ENCODE data around the gene CSDE1. TPM values are rescaled to one million over a fixed set of nuclear protein-coding genes. Genes with fewer than 3 reads are reported as not detected.
A peak's percentile ranks its signal among the peaks of the same experiment; 100 is the strongest.

The CSDE1 gene
- total and polyA plus RNA-seq, 4 donors: 286 to 661 (median 578) TPM

DNA sequence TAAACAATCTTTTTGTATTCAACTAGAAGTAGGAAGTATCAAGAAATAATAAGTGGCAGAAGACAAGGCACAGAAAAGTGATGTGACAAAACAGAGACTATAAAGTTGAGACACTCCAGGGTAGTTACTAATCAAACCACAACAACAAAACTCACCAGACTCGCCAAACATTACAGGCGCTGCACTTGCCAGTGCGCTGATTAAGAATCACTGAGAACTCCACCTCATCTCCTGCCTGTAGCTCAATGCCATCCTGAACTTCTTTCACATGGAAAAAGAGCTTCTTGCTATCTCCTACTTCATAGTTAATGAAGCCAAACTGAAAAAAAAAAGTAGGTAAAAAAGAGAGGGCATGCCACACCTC lies 38.4 kb downstream of the CSDE1 start:
- no peaks in the 10 kb centered on the region for H3K9me3 ChIP-seq (ENCODE audit: control insufficient read depth, low read length)
- H3K27me3 ChIP-seq (ENCODE audit: control insufficient read depth in 1 of 2, insufficient read depth in 2 of 2, low read length in 1 of 2): no peaks in the 10 kb centered on the region
- ATAC-seq (ENCODE audit: low FRiP score) (no peak), DNase-seq (no peak)
- H3K36me3 ChIP-seq (ENCODE audit: control insufficient read depth in 1 of 2, insufficient read depth in 2 of 2, low read length in 1 of 2): peaks cover 11% of the 10 kb centered on the region in 2 donors
- H3K27ac ChIP-seq (ENCODE audit: low read depth in 1 of 2, low read length in 2 of 2): no peak overlapping the region
- H3K4me3 ChIP-seq (ENCODE audit: low read length in 2 of 2): no peak overlapping the region
- WGBS, 2 donors: 86 to 87% methylated on average over 3 of the region's 3 CpGs
- H3K4me1 ChIP-seq (ENCODE audit: control insufficient read depth in 1 of 2, insufficient read depth in 2 of 2, low read length in 2 of 2): no peaks in the 10 kb centered on the region
- intact Hi-C loops (cut with DNase I): loop anchor here (5.0 to 10.0 kb wide), 3 partner anchors 38 to 135 kb away; partner anchors contain the start of genes BCAS2 (in 1 of the 2), CSDE1 (in 1 of the 2) and DENND2C (in 1 of the 2)

DNA sequence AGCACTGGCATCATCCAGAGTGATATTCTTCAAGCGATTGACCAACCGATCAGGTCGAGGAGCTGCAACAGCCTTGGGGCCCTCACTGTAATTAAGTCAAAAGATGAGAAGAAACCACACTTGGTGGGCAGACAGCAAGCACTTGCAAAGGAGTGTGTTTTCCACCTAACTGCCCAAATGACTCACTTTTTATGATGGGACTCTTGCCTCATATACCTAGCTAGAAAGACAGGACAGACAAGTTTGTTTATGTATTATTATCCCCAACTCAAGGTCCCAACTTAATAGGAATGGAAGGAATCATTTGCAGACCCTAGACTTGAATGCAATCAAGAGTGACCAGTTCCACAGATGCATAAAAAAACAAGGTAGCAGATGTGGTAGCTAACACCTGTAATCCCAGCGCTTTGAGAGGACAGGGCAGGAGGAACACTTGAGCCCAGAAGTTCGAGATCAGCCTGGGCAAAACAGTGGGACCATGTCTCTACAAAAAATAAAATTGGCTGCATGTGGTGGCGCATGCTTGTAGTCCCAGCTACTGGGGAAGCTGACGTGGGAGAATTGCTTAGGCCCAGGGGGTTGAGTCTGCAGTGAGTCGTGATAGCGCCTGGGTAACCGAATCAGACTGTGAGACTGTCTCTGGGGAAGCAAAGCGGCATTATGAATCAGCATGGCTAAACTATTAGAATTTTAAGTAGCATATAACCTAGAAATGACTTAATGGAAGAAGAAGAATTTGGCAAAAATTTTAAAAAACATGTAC lies 38.9 kb downstream of the CSDE1 start:
- DNase-seq (no peak), ATAC-seq (ENCODE audit: low FRiP score) (no peak)
- Histone ChIP-seq H3K4me3 (ENCODE audit: low read length in 2 of 2) (no peak overlapping the region), H3K27ac (ENCODE audit: low read depth in 1 of 2, low read length in 2 of 2) (no peak overlapping the region), H3K4me1 (ENCODE audit: control insufficient read depth in 1 of 2, insufficient read depth in 2 of 2, low read length in 2 of 2) (no peaks in the 10 kb centered on the region), H3K9me3 (ENCODE audit: control insufficient read depth, low read length) (no peaks in the 10 kb centered on the region), H3K27me3 (ENCODE audit: control insufficient read depth in 1 of 2, insufficient read depth in 2 of 2, low read length in 1 of 2) (no peaks in the 10 kb centered on the region), H3K36me3 (ENCODE audit: control insufficient read depth in 1 of 2, insufficient read depth in 2 of 2, low read length in 1 of 2) (peaks cover 11 to 12% of the 10 kb centered on the region in 2 donors)
- WGBS, 2 donors: 87 to 90% methylated on average over 11 of the region's 11 CpGs
- intact Hi-C loops (cut with DNase I): loop anchor here (5.0 to 10.0 kb wide), 3 partner anchors 38 to 134 kb away; partner anchors contain the start of genes BCAS2 (in 1 of the 2), CSDE1 (in 1 of the 2) and DENND2C (in 1 of the 2)

DNA sequence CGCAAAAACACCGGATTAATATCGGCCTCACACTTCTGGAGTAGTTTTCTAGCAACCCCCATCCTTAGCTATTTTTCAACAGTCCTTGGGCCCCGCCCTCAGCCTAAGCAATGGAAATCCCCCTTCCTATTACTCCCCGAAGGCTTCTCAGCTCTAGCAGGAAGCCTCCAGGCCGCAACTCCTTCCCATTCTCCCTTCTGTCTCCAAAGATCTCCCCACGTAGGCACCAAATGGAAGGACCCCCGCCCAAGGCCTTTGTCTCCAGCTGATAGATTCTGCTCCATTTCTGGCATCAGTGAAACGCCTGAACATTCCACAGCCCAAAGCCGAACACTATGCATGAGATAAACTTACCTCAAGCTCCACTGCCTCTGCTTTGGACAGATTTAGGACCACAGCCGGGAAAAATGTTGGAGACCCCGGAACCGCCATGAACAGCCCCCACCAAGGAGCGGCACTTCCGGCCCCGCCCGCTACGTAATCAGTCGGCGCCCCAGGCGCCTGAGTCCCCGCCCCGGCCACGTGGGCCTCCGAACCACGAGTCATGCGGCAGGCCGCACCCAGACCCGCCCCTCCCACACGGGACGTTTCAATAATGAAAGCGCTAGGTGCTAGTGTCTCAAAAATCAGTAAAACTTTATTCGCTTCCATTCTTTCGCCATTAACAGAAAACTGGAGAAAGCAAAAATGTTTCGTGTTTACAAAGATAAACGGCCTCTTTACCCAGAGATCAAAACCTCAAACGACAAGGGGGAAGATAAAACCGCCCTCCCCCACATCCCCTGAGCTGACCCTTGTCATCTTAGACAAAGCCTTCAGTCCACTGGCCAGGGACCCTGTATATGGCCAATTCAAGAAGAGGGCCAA lies 41.2 kb downstream of the CSDE1 start, which contains the start of gene NRAS:
Gene NRAS, minus strand, starts transcription at position 468 of the 867 bp plus-strand sequence. CDS start 611 bp downstream, outside the sequence.
- H3K27me3 ChIP-seq (ENCODE audit: control insufficient read depth in 1 of 2, insufficient read depth in 2 of 2, low read length in 1 of 2): no peaks in the 10 kb centered on the region
- no peaks in the 10 kb centered on the region for H3K4me1 ChIP-seq (ENCODE audit: control insufficient read depth in 1 of 2, insufficient read depth in 2 of 2, low read length in 2 of 2)
- peak within 1 kb of the TSS; percentile 91 to 99 for H3K4me3 ChIP-seq (ENCODE audit: low read length in 2 of 2)
- DNase-seq (peak; percentile 96 to 99), ATAC-seq (ENCODE audit: low FRiP score) (peak; percentile 99)
- H3K27ac ChIP-seq (ENCODE audit: low read depth in 1 of 2, low read length in 2 of 2): peak within 1 kb of the TSS; percentile 68 to 79
- intact Hi-C loops (cut with DNase I): loop anchor here (2.0 to 10.0 kb wide), 4 partner anchors 41 to 132 kb away; partner anchors contain the start of genes BCAS2 (in 1 of the 2), CSDE1 (in 1 of the 2), DENND2C (in 1 of the 2) and SIKE1 (in 1 of the 2)
- H3K9me3 ChIP-seq (ENCODE audit: control insufficient read depth, low read length): no peaks in the 10 kb centered on the region
- 1% methylated on average over 37 to 38 of the region's 38 CpGs for WGBS, 2 donors
- peaks cover 6 to 11% of the 10 kb centered on the region in 2 donors for H3K36me3 ChIP-seq (ENCODE audit: control insufficient read depth in 1 of 2, insufficient read depth in 2 of 2, low read length in 1 of 2)

DNA sequence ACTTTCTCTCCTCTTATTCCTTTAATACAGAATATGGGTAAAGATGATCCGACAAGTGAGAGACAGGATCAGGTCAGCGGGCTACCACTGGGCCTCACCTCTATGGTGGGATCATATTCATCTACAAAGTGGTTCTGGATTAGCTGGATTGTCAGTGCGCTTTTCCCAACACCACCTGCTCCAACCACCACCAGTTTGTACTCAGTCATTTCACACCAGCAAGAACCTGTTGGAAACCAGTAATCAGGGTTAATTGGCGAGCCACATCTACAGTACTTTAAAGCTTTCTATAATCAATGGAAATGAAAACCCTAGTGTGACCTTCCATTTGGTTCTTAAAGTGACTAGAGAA lies 41.9 kb downstream of the CSDE1 start:
- DNase-seq (no peak), ATAC-seq (ENCODE audit: low FRiP score) (no peak)
- Histone ChIP-seq H3K9me3 (ENCODE audit: control insufficient read depth, low read length) (no peaks in the 10 kb centered on the region), H3K36me3 (ENCODE audit: control insufficient read depth in 1 of 2, insufficient read depth in 2 of 2, low read length in 1 of 2) (peaks cover 6 to 8% of the 10 kb centered on the region in 2 donors), H3K27ac (ENCODE audit: low read depth in 1 of 2, low read length in 2 of 2) (peak overlapping the region in 1 of 2 donors; percentile 79), H3K4me3 (ENCODE audit: low read length in 2 of 2) (peak overlapping the region; percentile 91 to 99), H3K4me1 (ENCODE audit: control insufficient read depth in 1 of 2, insufficient read depth in 2 of 2, low read length in 2 of 2) (no peaks in the 10 kb centered on the region), H3K27me3 (ENCODE audit: control insufficient read depth in 1 of 2, insufficient read depth in 2 of 2, low read length in 1 of 2) (no peaks in the 10 kb centered on the region)
- intact Hi-C loops (cut with DNase I): loop anchor here (2.0 to 10.0 kb wide), 4 partner anchors 41 to 131 kb away; partner anchors contain the start of genes BCAS2 (in 1 of the 2), CSDE1 (in 1 of the 2), DENND2C (in 1 of the 2) and SIKE1 (in 1 of the 2)
- WGBS, 2 donors: 25 to 26% methylated on average over 4 of the region's 4 CpGs

DNA sequence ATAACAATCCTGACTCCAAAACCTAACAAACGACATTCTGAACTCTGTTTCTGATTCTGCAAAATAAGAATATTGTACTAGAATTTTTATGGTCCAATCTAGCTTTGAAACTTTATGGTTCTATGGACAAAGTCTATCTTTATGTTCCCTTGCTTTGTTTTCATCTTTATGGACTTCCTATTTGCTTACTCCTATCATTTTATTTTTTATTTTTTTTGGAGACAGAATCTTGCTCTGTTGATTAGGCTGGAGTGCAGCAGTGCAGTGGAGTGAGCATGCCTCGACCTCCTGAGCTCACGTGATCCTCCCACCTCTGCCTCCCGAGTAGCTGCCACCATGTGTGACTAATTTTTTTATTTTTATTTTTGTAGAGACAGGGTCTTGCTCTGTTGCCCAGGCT lies 44.8 kb downstream of the CSDE1 start:
- Histone ChIP-seq H3K4me1 (ENCODE audit: control insufficient read depth in 1 of 2, insufficient read depth in 2 of 2, low read length in 2 of 2) (no peaks in the 10 kb centered on the region), H3K4me3 (ENCODE audit: low read length in 2 of 2) (no peak overlapping the region), H3K36me3 (ENCODE audit: control insufficient read depth in 1 of 2, insufficient read depth in 2 of 2, low read length in 1 of 2) (peaks cover 0 to 2% of the 10 kb centered on the region in 2 donors), H3K27ac (ENCODE audit: low read depth in 1 of 2, low read length in 2 of 2) (no peak overlapping the region), H3K27me3 (ENCODE audit: control insufficient read depth in 1 of 2, insufficient read depth in 2 of 2, low read length in 1 of 2) (no peaks in the 10 kb centered on the region), H3K9me3 (ENCODE audit: control insufficient read depth, low read length) (no peaks in the 10 kb centered on the region)
- intact Hi-C loops (cut with DNase I): loop anchor here in 1 of 2 donors (10.0 kb wide), 1 partner anchor 128 kb away; the partner anchor contains the start of gene BCAS2
- no peak for DNase-seq
- WGBS, 2 donors: 66 to 72% methylated on average over 4 of the region's 4 CpGs
- no peak for ATAC-seq (ENCODE audit: low FRiP score)

DNA sequence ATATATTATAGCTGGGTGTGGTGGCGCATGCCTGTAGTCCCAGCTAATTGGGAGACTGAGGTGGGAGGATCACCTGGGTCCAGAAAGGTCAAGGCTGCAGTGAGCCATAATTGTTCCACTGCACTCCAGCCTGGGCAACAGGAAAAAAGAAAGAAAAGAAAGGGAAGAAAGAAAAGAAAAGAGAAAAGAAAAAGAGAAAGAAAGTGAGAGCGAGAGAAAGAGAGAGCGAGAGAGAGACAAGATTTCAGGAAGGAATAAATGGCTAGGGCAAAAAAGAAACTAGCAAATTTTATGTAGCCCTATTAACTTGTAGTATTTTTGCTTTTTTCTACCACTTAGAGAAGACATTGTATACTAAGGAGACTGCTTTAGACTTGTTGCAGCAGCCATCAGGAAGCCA lies 47.4 kb downstream of the CSDE1 start:
- Histone ChIP-seq H3K27me3 (ENCODE audit: control insufficient read depth in 1 of 2, insufficient read depth in 2 of 2, low read length in 1 of 2) (no peaks in the 10 kb centered on the region), H3K9me3 (ENCODE audit: control insufficient read depth, low read length) (no peaks in the 10 kb centered on the region), H3K27ac (ENCODE audit: low read depth in 1 of 2, low read length in 2 of 2) (no peak overlapping the region), H3K36me3 (ENCODE audit: control insufficient read depth in 1 of 2, insufficient read depth in 2 of 2, low read length in 1 of 2) (peaks cover 0 to 6% of the 10 kb centered on the region in 2 donors), H3K4me1 (ENCODE audit: control insufficient read depth in 1 of 2, insufficient read depth in 2 of 2, low read length in 2 of 2) (no peaks in the 10 kb centered on the region), H3K4me3 (ENCODE audit: low read length in 2 of 2) (no peak overlapping the region)
- 95% methylated on average over 3 of the region's 3 CpGs for whole genome bisulfite sequencing, 2 donors
- DNase-seq (no peak), ATAC-seq (ENCODE audit: low FRiP score) (no peak)
- intact Hi-C loops (cut with DNase I): loop anchor here in 1 of 2 donors (10.0 kb wide), 1 partner anchor 126 kb away; the partner anchor contains the start of gene BCAS2

DNA sequence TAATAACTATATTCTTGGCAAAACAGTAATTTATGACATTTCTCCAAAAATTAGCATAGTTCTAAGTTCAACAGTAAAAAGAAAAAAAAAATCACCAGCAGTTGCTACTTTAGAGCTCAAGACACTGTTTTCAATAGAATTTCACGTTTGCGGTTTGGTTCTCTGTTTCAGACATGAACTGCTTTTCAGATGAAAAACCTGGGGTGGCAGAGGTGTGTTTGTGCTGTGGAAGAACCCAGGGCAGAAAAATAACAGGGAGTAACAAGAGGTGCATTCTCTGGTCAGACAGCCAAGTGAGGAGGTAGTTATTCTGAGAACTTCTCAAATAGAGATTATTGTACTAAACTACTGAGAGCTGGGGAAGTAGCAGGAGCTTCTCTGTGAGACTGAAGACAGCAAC lies 50.2 kb downstream of the CSDE1 start:
- DNase-seq (no peak), ATAC-seq (ENCODE audit: low FRiP score) (no peak)
- intact Hi-C loops (cut with DNase I): no loop called here
- Histone ChIP-seq H3K4me1 (ENCODE audit: control insufficient read depth in 1 of 2, insufficient read depth in 2 of 2, low read length in 2 of 2) (no peaks in the 10 kb centered on the region), H3K4me3 (ENCODE audit: low read length in 2 of 2) (no peak overlapping the region), H3K27ac (ENCODE audit: low read depth in 1 of 2, low read length in 2 of 2) (no peak overlapping the region), H3K9me3 (ENCODE audit: control insufficient read depth, low read length) (no peaks in the 10 kb centered on the region), H3K27me3 (ENCODE audit: control insufficient read depth in 1 of 2, insufficient read depth in 2 of 2, low read length in 1 of 2) (no peaks in the 10 kb centered on the region), H3K36me3 (ENCODE audit: control insufficient read depth in 1 of 2, insufficient read depth in 2 of 2, low read length in 1 of 2) (peaks cover 0 to 4% of the 10 kb centered on the region in 2 donors)
- WGBS, 2 donors: 83 to 84% methylated on average over 2 of the region's 2 CpGs

DNA sequence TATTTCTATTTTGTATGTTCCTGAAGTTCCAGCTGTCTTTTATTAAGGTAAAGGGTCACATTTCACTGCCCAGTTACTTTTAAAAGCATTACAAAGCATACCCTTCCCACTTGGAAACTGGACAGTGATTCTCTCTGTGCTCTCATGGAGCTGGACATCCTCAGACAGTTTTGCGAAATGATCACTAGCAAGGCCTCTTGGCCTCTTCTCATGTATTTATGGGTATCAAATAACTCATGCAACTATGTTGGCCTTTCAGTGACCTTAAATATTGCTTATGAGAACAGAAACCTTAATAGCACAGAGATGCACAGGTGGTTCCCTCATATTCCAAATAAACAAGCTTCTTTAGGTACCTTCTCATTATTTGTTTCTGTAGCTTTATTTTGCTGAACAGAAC lies 54.5 kb downstream of the CSDE1 start:
- ATAC-seq (ENCODE audit: low FRiP score) (no peak), DNase-seq (no peak)
- Histone ChIP-seq H3K4me1 (ENCODE audit: control insufficient read depth in 1 of 2, insufficient read depth in 2 of 2, low read length in 2 of 2) (no peaks in the 10 kb centered on the region), H3K9me3 (ENCODE audit: control insufficient read depth, low read length) (no peaks in the 10 kb centered on the region), H3K27me3 (ENCODE audit: control insufficient read depth in 1 of 2, insufficient read depth in 2 of 2, low read length in 1 of 2) (no peaks in the 10 kb centered on the region), H3K4me3 (ENCODE audit: low read length in 2 of 2) (no peak overlapping the region), H3K27ac (ENCODE audit: low read depth in 1 of 2, low read length in 2 of 2) (no peak overlapping the region), H3K36me3 (ENCODE audit: control insufficient read depth in 1 of 2, insufficient read depth in 2 of 2, low read length in 1 of 2) (peaks cover 0 to 4% of the 10 kb centered on the region in 2 donors)
- WGBS, 2 donors: 93 to 97% methylated on average over 1 of the region's 1 CpG
- intact Hi-C loops (cut with DNase I): no loop called here

All from aorta (tissue), 5 donors.